ENCODE data around the gene SUFU.

Gene SUFU

DNA sequence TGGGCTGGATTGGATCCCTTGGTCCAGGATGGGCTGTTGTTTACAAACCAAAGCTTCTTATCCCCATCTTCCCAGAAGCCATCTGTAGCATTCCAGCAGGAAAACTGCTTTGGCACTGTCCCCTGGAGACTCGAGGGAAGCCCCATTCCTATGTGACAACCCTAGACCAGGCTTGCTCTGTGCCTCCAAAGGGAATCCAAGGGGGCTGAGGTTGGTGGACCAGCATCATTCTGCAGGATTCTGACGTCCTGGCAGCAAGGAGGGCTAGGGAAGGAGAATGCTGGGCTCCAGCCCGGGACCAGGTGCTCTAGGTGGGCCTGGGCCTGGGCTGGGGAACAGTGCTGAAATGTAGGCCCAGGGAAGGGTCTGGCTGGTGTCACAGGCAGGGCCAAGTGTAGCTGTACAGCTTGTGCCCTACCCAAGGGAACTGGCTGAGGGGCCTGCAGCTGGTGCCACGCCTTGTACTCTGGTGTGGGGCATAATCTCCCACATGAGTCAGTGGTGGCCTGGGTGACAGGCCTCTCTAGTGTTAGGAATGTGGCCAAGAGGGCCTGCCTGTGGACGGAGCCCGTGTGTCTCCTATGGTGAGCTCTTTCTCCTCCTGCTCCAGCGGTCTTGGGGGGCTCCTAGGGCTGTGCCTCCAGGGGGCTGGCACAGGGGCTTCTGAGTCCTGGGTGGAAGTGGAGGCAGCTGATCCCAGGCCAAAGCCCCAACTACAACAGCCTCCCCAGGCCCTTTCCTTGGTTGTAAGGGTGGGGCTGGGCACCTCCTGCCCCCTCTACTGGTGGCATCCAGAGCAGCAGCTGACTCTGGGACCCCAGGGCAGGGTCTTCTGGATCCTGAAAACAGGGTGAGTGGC is 165.7 kb downstream of the SUFU start:
- DNase-seq: peak; percentile 32
- in situ Hi-C loops (cut with HindIII; ENCODE audit: low pct_ligation_motif_present, low pct_unique_long_range_greater_than_20kb, low sequenced_read_pairs): no loop called here

GRCh38 chr10:102670065-102670670 is 166.4 kb downstream of the SUFU start:
- in situ Hi-C loops (cut with HindIII; ENCODE audit: low pct_ligation_motif_present, low pct_unique_long_range_greater_than_20kb, low sequenced_read_pairs): no loop called here

GRCh38 chr10:102670871-102671434 is 167.2 kb downstream of the SUFU start:
- DNase-seq: no peak
- in situ Hi-C loops (cut with HindIII; ENCODE audit: low pct_ligation_motif_present, low pct_unique_long_range_greater_than_20kb, low sequenced_read_pairs): no loop called here

More at GRCh38 chr10:102670065-102670670, 166.4 kb downstream of the SUFU start:
- no peak for DNase-seq

GRCh38 chr10:102673236-102673818 is 169.6 kb downstream of the SUFU start:
- in situ Hi-C loops (cut with HindIII; ENCODE audit: low pct_ligation_motif_present, low pct_unique_long_range_greater_than_20kb, low sequenced_read_pairs): no loop called here
- no peak for DNase-seq

- in situ Hi-C loops (cut with HindIII; ENCODE audit: low pct_ligation_motif_present, low pct_unique_long_range_greater_than_20kb, low sequenced_read_pairs): no loop called here
These were observed 170.2 kb downstream of the SUFU start for GRCh38 chr10:102673819-102674511.

DNA sequence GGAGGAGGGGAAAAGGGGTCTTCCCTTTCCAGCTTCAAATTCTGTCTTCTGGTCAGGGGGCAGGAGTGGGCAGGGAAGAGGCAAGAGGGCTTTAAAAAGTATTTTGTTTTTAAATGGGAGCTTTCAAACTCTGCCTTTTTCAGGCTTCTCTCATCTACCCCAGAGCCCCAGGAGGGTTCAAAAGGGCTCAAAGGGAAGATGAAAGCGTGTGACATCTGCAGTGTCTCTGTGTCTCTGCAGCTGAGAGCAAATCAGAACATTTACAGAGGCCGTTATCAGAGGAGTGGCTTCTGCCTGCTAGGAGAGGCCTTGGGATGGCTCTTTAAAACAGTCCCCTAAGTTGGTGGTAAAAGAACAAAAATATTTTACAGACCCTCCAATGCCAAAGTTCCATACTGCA is 170.8 kb downstream of the SUFU start:
- DNase-seq: no peak
- in situ Hi-C loops (cut with HindIII; ENCODE audit: low pct_ligation_motif_present, low pct_unique_long_range_greater_than_20kb, low sequenced_read_pairs): no loop called here

More at GRCh38 chr10:102673819-102674511, 170.2 kb downstream of the SUFU start:
- no peak for DNase-seq

- DNase-seq: no peak
- in situ Hi-C loops (cut with HindIII; ENCODE audit: low pct_ligation_motif_present, low pct_unique_long_range_greater_than_20kb, low sequenced_read_pairs): no loop called here
These were observed 171.4 kb downstream of the SUFU start for GRCh38 chr10:102675011-102675665.

DNA sequence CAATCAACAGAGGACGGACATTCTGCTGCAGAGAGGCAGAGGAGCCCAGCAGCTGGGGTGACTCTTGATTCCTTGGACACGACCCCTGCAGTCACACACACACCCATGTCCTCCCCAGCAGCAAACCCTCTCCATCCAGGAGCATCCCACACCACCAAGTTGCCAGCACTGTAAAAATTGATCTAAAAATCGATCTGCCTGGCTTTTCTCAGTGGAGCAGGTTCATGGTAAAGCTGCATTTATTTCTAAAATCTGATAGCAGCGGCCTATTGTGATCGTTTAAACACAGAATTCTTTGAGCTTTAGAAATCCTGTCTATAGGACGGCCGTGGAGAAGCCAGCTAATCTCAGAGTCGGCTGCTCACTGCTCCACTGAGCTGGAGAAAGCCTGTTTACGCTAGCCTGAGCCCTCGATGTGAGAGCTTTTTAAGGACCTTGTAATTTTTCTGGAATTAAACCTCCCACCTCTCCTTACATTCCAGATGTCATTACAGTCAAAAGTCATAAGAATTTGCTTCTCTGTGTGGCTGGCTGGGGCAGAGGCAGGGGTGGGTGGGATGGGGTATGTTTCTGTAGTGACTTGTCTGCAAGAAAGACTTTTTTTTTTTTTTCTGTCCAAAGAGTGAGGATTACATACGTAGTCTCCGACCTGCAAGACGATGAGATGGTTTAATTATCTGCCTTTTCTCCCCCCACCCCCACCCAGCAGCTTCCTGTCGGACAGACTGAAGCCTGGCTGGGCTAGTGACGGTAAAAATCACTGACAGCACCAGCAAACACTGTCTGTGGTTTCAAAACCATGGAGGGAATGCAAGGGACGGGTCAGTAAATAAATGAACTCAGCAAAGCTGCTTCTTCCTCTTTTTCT is 172.1 kb downstream of the SUFU start:
- in situ Hi-C loops (cut with HindIII; ENCODE audit: low pct_ligation_motif_present, low pct_unique_long_range_greater_than_20kb, low sequenced_read_pairs): no loop called here
- DNase-seq: peak; percentile 91

- in situ Hi-C loops (cut with HindIII; ENCODE audit: low pct_ligation_motif_present, low pct_unique_long_range_greater_than_20kb, low sequenced_read_pairs): no loop called here
- DNase-seq: no peak
These were observed 173.0 kb downstream of the SUFU start for GRCh38 chr10:102676534-102677315.

DNA sequence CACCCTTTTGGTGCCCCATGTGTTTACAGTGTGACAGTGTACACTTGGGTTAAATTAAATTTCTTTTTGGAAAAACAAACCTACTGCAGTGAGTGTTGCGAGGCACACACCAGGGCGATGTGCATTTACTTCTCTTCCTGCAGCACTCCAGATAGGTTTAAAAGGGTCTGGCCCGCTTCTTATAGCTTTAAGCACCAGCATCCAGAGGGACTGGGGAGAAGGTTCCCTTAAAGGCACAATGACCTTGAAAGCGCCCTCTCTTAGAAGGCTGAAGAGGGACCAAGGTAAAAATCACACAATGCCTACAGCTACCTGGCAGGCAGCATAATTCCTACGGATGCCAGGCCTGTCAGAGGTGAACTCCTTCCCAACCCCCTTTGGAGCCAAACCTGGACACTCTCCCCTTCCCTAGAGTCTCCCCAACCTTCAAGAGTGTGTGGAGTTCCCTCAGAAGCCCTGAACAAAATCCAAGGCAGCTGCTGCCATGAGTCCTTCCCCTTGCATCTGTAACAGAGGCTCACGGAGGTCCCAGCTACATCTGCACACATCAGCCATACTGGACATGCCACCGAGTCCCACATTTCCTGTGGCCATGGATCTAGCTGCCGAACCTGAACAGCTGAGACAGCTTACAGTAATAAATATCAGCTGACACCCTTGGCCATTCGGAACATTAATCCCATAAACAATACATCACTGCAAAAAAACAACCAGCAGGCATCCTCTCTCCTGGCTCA is 173.7 kb downstream of the SUFU start:
- in situ Hi-C loops (cut with HindIII; ENCODE audit: low pct_ligation_motif_present, low pct_unique_long_range_greater_than_20kb, low sequenced_read_pairs): no loop called here
- DNase-seq: no peak

- in situ Hi-C loops (cut with HindIII; ENCODE audit: low pct_ligation_motif_present, low pct_unique_long_range_greater_than_20kb, low sequenced_read_pairs): no loop called here
- DNase-seq: no peak
These were observed 174.3 kb downstream of the SUFU start for GRCh38 chr10:102678068-102678400.

GRCh38 chr10:102678842-102679289 is 175.1 kb downstream of the SUFU start:
- in situ Hi-C loops (cut with HindIII; ENCODE audit: low pct_ligation_motif_present, low pct_unique_long_range_greater_than_20kb, low sequenced_read_pairs): no loop called here
- peak; percentile 75 for DNase-seq

DNA sequence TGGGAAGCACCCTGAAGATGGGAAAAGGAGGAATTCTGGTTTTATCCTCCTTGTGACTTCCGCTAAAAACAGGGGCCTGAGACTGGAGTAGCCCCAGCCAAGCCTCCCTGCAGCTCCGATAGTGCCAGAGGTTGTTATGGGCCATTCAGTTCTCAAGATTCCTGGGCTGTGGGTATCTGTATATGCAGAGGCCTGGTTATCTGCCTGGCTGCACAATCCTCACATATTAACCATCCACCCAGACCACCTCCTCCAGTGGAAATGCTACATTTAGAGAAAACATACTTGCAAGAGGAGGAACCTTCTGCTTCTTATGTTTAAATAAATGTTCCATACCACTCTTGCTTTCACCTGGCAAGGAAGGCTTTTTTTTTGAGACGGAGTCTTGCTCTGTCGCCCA is 175.8 kb downstream of the SUFU start:
- in situ Hi-C loops (cut with HindIII; ENCODE audit: low pct_ligation_motif_present, low pct_unique_long_range_greater_than_20kb, low sequenced_read_pairs): no loop called here
- peak; percentile 80 for DNase-seq

DNA sequence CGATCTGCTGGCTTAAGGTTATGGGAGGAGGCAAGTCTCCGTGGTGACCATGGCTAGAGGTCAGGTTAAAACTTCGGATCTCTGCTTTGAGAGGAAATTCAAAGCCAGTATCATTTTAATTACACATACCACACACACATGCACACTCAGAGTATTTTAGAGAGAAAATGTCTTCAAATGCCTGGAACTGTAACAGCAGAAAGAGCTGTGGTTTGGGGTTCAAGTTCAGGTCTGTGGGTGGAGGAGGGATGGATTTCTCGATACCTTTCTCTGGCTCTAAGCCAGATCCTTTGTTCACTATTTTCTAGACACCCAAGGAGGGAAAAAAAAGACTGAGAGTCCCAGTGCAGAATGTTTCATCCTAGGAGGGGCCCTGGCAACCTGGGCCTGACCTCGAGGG is 177.9 kb downstream of the SUFU start:
- in situ Hi-C loops (cut with HindIII; ENCODE audit: low pct_ligation_motif_present, low pct_unique_long_range_greater_than_20kb, low sequenced_read_pairs): no loop called here
- no peak for DNase-seq

DNA sequence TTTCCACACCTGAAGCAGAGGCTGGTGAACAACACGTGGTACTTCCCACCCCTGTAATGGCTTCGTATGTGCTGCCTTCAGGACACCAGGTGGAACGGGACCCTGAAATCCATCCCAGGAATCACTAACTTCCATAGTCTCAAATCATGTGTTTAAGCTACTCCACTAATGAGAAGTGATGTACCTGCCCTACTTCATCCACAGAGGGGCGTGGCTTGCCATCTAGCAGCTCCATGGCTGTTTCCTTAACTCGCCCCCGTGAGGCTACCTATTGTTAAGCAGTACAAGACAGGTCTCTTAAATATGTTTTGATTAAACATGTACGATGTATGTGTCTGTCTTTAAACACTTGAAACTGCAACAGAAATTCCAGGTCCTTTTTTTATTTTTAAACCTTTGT is 178.6 kb downstream of the SUFU start:
- in situ Hi-C loops (cut with HindIII; ENCODE audit: low pct_ligation_motif_present, low pct_unique_long_range_greater_than_20kb, low sequenced_read_pairs): no loop called here
- no peak for DNase-seq

DNA sequence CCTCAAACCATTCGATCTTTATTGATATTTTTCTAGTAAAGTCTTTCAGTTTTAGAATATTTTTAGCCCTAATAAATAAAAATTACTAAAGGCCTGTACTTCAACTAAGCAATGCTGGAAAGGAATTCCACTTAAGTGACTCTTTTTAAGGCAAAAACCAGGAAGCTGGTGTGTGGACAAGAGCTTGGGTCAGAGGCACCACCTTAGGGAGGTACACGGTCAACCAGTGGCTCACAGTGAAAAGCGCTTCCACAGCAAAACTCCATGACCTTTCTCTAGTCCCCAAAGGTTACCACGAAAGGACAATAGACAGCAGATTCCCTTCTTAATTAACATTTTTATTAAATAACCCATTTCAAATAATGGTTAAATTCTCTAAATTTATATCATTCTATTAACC is 179.2 kb downstream of the SUFU start:
- no peak for DNase-seq
- in situ Hi-C loops (cut with HindIII; ENCODE audit: low pct_ligation_motif_present, low pct_unique_long_range_greater_than_20kb, low sequenced_read_pairs): no loop called here

Measured in ACHN (cell line).